BLaER1 (cell line): ENCODE measurements around the gene DYNC1H1.

Source experiments
- H3K27ac ChIP-seq: shearing (Covaris generic); formaldehyde crosslinking; 2 replicates; pipeline ENCODE4 v1.8.1; 2022
- H3K27me3 ChIP-seq: shearing (Covaris generic); formaldehyde crosslinking; 2 replicates; pipeline ENCODE4 v1.8.1; 2022
- H3K36me3 ChIP-seq: shearing (Covaris generic); formaldehyde crosslinking; 2 replicates; pipeline ENCODE4 v1.8.1; 2022
- H3K4me1 ChIP-seq: shearing (Covaris generic); formaldehyde crosslinking; 2 replicates; pipeline ENCODE4 v1.8.1; 2022
- H3K4me2 ChIP-seq: shearing (Covaris generic); formaldehyde crosslinking; 2 replicates; pipeline ENCODE4 v1.8.1; 2022
- H3K4me3 ChIP-seq: shearing (Covaris generic); formaldehyde crosslinking; 2 replicates; pipeline ENCODE4 v1.8.1; 2022
- H3K9ac ChIP-seq: shearing (Covaris generic); formaldehyde crosslinking; 2 replicates; pipeline ENCODE4 v1.8.1; 2022
- H3K9me3 ChIP-seq: shearing (Covaris generic); formaldehyde crosslinking; 2 replicates; pipeline ENCODE4 v1.8.1; 2022
- H4K20me1 ChIP-seq: shearing (Covaris generic); formaldehyde crosslinking; 2 replicates; pipeline ENCODE4 v1.8.1; 2022
- Cebpa-rat ChIP-seq: shearing (Covaris generic); IDR thresholded peaks from 2 replicates; pipeline ENCODE4 v1.8.1; 2022

Gene DYNC1H1

GRCh38 chr14:101939646-101940170, 24.7 kb upstream of the DYNC1H1 start:
- Histone ChIP-seq H3K4me3 (no peak overlapping the region), H3K27ac (no peak overlapping the region), H4K20me1 (no peaks in the 10 kb centered on the region), H3K27me3 (peaks cover 2% of the 10 kb centered on the region; the same call in 1 of the 2 replicates), H3K4me1 (no peaks in the 10 kb centered on the region), H3K4me2 (no peak overlapping the region), H3K9ac (no peak overlapping the region), H3K36me3 (no peaks in the 10 kb centered on the region), H3K9me3 (no peaks in the 10 kb centered on the region)
- no peak for TF ChIP-seq Cebpa-rat

GRCh38 chr14:101944451-101944850, 19.9 kb upstream of the DYNC1H1 start:
- Histone ChIP-seq H3K9me3 (no peaks in the 10 kb centered on the region), H3K4me1 (peaks cover 17% of the 10 kb centered on the region), H3K27ac (no peak overlapping the region), H3K4me2 (no peak overlapping the region), H3K4me3 (no peak overlapping the region), H3K9ac (no peak overlapping the region), H3K27me3 (peaks cover 9% of the 10 kb centered on the region; the same call in 1 of the 2 replicates), H3K36me3 (no peaks in the 10 kb centered on the region), H4K20me1 (no peaks in the 10 kb centered on the region)
- no peak for TF ChIP-seq Cebpa-rat

- no peaks in the 10 kb centered on the region for H3K36me3 ChIP-seq
- TF ChIP-seq Cebpa-rat, result no peak
- no peaks in the 10 kb centered on the region for H4K20me1 ChIP-seq
- H3K9me3 ChIP-seq, result no peaks in the 10 kb centered on the region
- H3K4me3 ChIP-seq, result no peak overlapping the region
- H3K27me3 ChIP-seq, result peaks cover 9% of the 10 kb centered on the region; the same call in 1 of the 2 replicates
- no peak overlapping the region for H3K27ac ChIP-seq
- peaks cover 22% of the 10 kb centered on the region for H3K4me1 ChIP-seq
- H3K9ac ChIP-seq, result no peak overlapping the region
- no peak overlapping the region for H3K4me2 ChIP-seq
Measured at GRCh38 chr14:101945171-101945570, 19.2 kb upstream of the DYNC1H1 start.

- Histone ChIP-seq H3K27me3 (peaks cover 9% of the 10 kb centered on the region; the same call in 1 of the 2 replicates), H3K9ac (peak overlapping the region; percentile 92), H3K9me3 (no peaks in the 10 kb centered on the region), H3K27ac (peak overlapping the region; percentile 92), H3K36me3 (no peaks in the 10 kb centered on the region), H4K20me1 (no peaks in the 10 kb centered on the region), H3K4me1 (peaks cover 22% of the 10 kb centered on the region), H3K4me3 (peak overlapping the region; percentile 76), H3K4me2 (peak overlapping the region; percentile 94)
- no peak for TF ChIP-seq Cebpa-rat
Measured at GRCh38 chr14:101947577-101947903, 16.8 kb upstream of the DYNC1H1 start.

- peak overlapping the region; percentile 92 for H3K27ac ChIP-seq
- peak overlapping the region; percentile 92 for H3K9ac ChIP-seq
- peak; percentile 97 for TF ChIP-seq Cebpa-rat
- H3K36me3 ChIP-seq, result no peaks in the 10 kb centered on the region
- peak overlapping the region; percentile 76 for H3K4me3 ChIP-seq
- H3K27me3 ChIP-seq, result peaks cover 9% of the 10 kb centered on the region; the same call in 1 of the 2 replicates
- peaks cover 22% of the 10 kb centered on the region for H3K4me1 ChIP-seq
- no peaks in the 10 kb centered on the region for H3K9me3 ChIP-seq
- peak overlapping the region; percentile 100 for H3K4me2 ChIP-seq
- H4K20me1 ChIP-seq, result no peaks in the 10 kb centered on the region
Measured at GRCh38 chr14:101947904-101948665, 16.3 kb upstream of the DYNC1H1 start.

GRCh38 chr14:101948666-101949216, 15.6 kb upstream of the DYNC1H1 start:
- peaks cover 9% of the 10 kb centered on the region; the same call in 1 of the 2 replicates for H3K27me3 ChIP-seq
- peak overlapping the region; percentile 76 for H3K4me3 ChIP-seq
- H3K36me3 ChIP-seq, result no peaks in the 10 kb centered on the region
- no peaks in the 10 kb centered on the region for H4K20me1 ChIP-seq
- H3K27ac ChIP-seq, result peak overlapping the region; percentile 86
- TF ChIP-seq Cebpa-rat, result no peak
- H3K9me3 ChIP-seq, result no peaks in the 10 kb centered on the region
- peak overlapping the region; percentile 100 for H3K4me2 ChIP-seq
- peak overlapping the region; percentile 92 for H3K9ac ChIP-seq
- H3K4me1 ChIP-seq, result peaks cover 22% of the 10 kb centered on the region

- H3K4me3 ChIP-seq, result no peak overlapping the region
- no peaks in the 10 kb centered on the region for H3K36me3 ChIP-seq
- no peak overlapping the region for H3K9ac ChIP-seq
- TF ChIP-seq Cebpa-rat, result no peak
- H3K4me1 ChIP-seq, result peaks cover 22% of the 10 kb centered on the region
- no peaks in the 10 kb centered on the region for H3K9me3 ChIP-seq
- H3K27me3 ChIP-seq, result peaks cover 3% of the 10 kb centered on the region; the same call in 1 of the 2 replicates
- H3K4me2 ChIP-seq, result peak overlapping the region; percentile 100; the same call in 1 of the 2 replicates
- H3K27ac ChIP-seq, result no peak overlapping the region
- H4K20me1 ChIP-seq, result no peaks in the 10 kb centered on the region
Measured at GRCh38 chr14:101950100-101950499, 14.3 kb upstream of the DYNC1H1 start.

- H3K27me3 ChIP-seq, result no peaks in the 10 kb centered on the region
- H4K20me1 ChIP-seq, result no peaks in the 10 kb centered on the region
Measured at GRCh38 chr14:101950516-101951215, 13.7 kb upstream of the DYNC1H1 start.

GRCh38 chr14:101953151-101953550, 11.2 kb upstream of the DYNC1H1 start:
- TF ChIP-seq Cebpa-rat, result no peak
- Histone ChIP-seq H3K9me3 (no peaks in the 10 kb centered on the region), H3K36me3 (no peaks in the 10 kb centered on the region), H3K9ac (0 out of 2 replicates have a peak overlapping the region, but pooled peaks have one; percentile 24), H3K4me1 (peaks cover 14% of the 10 kb centered on the region), H3K4me3 (no peak overlapping the region), H4K20me1 (no peaks in the 10 kb centered on the region), H3K27ac (no peak overlapping the region), H3K4me2 (no peak overlapping the region), H3K27me3 (no peaks in the 10 kb centered on the region)

More at GRCh38 chr14:101950516-101951215, 13.7 kb upstream of the DYNC1H1 start:
- H3K9me3 ChIP-seq, result no peaks in the 10 kb centered on the region
- H3K36me3 ChIP-seq, result no peaks in the 10 kb centered on the region
- no peak overlapping the region for H3K9ac ChIP-seq
- TF ChIP-seq Cebpa-rat, result no peak
- H3K27ac ChIP-seq, result no peak overlapping the region
- no peak overlapping the region for H3K4me3 ChIP-seq
- H3K4me2 ChIP-seq, result no peak overlapping the region
- H3K4me1 ChIP-seq, result peaks cover 22% of the 10 kb centered on the region

- Histone ChIP-seq H3K27me3 (no peaks in the 10 kb centered on the region), H4K20me1 (no peaks in the 10 kb centered on the region), H3K9ac (no peak overlapping the region), H3K27ac (no peak overlapping the region), H3K4me1 (peaks cover 4% of the 10 kb centered on the region), H3K9me3 (no peaks in the 10 kb centered on the region), H3K36me3 (no peaks in the 10 kb centered on the region), H3K4me3 (no peak overlapping the region), H3K4me2 (no peak overlapping the region)
- TF ChIP-seq Cebpa-rat, result no peak
Measured at GRCh38 chr14:101954501-101954900, 9.9 kb upstream of the DYNC1H1 start.
